ENCODE results near the gene RNF151.
"Not testable (repeated sequence)": the region's sequence is repeated elsewhere in the genome, so short reads cannot be mapped to it uniquely, and the experiment has no call there.

The RNF151 gene, protein sequence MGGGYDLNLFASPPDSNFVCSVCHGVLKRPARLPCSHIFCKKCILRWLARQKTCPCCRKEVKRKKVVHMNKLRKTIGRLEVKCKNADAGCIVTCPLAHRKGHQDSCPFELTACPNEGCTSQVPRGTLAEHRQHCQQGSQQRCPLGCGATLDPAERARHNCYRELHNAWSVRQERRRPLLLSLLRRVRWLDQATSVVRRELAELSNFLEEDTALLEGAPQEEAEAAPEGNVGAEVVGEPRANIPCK

DNA sequence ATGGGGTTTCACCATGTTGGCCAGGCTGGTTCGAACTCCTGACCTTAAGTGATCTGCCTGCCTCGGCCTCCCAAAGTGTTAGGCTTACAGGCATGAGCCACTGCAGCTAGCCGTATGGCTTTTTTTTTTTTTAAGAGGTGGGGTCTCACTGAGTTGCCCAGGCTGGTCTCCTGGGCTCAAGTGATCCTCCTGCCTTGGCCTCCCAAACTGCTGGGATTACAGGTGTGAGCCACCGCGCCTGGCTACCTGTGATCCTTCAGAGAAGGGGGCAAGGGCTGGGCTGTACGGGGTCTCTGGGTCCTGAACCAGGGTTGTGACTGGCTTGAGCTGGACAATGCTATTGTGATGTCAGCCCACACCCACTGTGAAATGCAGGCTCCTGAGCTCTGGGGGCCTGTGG is at the start of gene RNF151:
TSS of gene RNF151 (plus strand) at position 397 of the 400 bp plus-strand sequence. CDS start 26 bp downstream, outside the sequence.
- no peak for DNase-seq

- DNase-seq: no peak
These were observed 49.5 kb upstream of the RNF151 start for GRCh38 chr16:1917056-1917664.

GRCh38 chr16:1917665-1918350 is 48.8 kb upstream of the RNF151 start:
- no peak for DNase-seq

- DNase-seq: no peak
These were observed 48.0 kb upstream of the RNF151 start, which contains the start of gene HS3ST6 for GRCh38 chr16:1918351-1919326. HS3ST6 (minus strand) TSS chr16:1918415; CDS start chr16:1918323, 92 bp downstream.

- DNase-seq: no peak
These were observed 47.2 kb upstream of the RNF151 start for GRCh38 chr16:1919327-1919998.

DNA sequence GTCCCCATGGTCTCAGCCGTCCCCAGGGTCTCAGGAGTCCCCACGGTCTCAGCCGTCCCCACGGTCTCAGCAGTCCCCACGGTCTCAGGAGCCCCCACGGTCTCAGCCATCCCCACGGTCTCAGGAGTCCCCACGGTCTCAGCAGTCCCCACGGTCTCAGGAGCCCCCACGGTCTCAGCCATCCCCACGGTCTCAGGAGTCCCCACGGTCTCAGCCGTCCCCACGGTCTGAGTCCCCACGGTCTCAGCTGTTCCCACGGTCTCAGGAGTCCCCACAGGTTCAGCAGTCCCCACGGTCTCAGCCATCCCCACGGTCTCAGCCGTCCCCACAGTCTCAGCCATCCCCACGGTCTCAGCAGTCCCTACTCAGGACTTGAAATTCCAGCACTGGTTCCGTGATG is 46.5 kb upstream of the RNF151 start:
- not testable (repeated sequence) for DNase-seq

DNA sequence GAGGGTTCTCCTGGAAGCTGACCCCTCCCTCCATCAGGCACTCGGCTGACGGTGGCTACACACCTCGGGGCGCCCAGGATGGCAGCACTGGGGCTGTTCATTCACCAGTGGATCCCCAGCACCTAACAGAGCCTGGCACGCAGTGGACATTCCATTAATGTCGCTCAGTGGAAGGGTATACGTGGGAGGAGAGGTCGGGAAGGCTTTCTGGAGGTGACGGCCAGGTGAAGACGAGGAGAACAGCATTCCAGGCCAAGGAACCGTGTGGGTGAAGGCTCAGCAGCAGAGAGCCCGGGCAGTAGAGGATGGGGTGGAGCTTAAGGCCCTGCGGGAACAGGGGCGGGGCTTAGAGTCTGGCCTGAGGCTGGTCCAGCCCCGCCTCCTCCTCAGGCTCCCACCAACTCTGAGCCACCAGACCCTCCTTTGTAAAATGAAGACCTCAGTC is 45.9 kb upstream of the RNF151 start:
- peak in 1 of 2 experiments; percentile 10 for DNase-seq

GRCh38 chr16:1922357-1922756 is 44.3 kb upstream of the RNF151 start:
- no peak for DNase-seq

DNA sequence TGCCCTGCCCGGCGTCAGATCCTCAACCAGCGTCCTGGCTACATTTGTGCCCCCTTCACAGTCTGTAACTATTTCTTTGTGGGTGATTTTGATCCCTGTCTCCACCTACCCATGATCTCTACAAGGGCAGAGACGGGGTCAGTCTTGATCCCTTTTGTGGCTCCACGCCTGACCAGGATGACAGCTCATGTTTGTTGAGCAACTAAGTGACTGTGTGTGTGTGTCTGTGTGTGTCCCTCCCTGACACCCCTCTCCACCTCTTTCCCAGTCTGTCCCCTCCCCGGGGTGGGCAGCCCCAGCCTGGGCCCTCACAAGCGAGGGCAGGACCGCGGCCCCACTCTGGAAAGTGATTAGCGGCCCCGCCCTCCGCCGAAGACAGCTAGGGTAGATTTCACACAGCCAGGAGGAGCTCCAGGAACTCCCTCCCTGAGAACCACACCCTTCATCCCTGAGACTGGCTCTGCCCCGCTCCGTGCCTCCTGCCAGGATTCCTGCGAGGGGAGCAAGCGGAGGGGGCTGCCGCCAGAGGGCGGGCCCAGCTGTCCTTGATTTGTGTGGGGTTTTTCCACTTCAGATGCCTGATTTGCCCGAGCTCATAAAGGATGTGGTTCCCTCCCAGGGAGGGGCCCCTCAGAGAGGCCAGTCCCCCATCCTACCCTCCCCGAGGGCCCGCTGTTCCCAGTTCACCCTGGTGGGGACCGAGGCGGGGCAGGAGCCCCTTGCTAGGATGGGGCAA is 43.2 kb upstream of the RNF151 start:
- DNase-seq: no peak

- DNase-seq: no peak
These were observed 42.6 kb upstream of the RNF151 start for GRCh38 chr16:1924095-1924494.

DNA sequence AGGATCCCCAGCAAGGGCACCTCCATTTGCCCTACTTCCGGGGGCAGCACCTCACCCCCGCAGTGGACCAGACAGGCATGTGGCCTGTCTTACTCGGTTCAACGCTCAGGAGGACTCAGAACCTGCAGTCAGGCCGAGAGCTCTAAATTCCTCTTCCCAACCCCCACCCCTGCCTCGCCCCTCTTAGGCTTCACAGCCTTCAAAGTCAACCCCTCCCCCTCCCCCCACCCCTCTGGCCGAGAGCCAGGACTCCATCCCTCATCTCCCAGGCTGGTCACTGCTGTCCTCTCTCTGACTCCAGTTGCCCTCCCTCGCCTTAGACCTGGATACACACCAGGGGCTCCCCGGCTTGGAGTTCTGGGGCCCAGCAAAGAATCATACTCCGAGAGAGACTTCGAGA is 40.4 kb upstream of the RNF151 start:
- DNase-seq: no peak

DNA sequence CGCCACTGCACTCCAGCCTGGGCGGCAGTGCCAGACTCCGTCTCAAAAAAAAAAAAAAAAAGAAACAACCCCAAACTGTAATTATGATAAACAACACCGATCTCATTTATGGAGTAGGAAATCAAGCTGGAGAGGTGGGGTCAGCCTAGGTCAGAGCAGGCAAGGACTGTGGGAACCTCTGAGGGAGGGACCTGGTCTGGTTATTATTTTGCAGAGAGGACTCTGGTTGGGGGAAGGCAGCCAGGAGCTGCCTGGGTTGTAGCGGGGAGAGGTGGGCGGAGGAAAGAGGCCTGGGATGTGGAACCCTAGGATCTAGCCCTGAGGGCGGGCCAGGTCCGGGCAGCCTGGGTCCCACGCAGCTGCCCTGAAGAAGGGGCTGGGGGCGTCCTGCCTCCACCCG is 37.6 kb upstream of the RNF151 start:
- no peak for DNase-seq

GRCh38 chr16:1929578-1930337 is 36.9 kb upstream of the RNF151 start:
- peak in 1 of 2 experiments; percentile 56 for DNase-seq

- DNase-seq: no peak
These were observed 36.3 kb upstream of the RNF151 start for GRCh38 chr16:1930338-1930720.

- no peak for DNase-seq
These were observed 34.3 kb upstream of the RNF151 start for GRCh38 chr16:1932050-1933028.

DNA sequence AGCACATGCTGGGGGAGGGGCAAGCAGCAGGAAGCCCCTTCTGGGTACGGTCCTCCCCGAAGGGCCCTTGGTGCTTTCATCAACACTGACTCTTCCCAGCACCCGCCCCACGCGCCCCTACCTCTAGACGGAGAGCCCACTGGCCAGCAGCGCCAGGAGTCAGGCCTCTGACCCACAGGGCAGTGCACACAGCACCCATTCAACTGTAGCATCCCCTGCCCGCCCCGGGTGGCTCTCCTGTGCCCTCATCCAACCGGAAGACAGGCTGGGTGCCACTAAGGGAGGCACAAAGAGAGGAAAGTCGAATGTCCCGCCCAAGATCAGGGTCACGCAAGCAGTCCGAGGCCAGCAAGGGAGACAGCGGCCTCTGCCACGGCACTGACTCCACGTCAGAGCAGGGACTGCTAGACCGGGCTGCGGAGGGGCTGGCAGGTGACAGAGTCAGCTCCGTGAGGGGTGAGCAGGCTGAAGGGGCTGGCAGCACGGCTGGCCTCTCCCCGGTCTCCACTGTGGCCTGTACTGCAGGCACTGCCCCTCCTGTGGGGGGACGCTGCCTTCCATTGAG is 33.5 kb upstream of the RNF151 start:
- DNase-seq: no peak

DNA sequence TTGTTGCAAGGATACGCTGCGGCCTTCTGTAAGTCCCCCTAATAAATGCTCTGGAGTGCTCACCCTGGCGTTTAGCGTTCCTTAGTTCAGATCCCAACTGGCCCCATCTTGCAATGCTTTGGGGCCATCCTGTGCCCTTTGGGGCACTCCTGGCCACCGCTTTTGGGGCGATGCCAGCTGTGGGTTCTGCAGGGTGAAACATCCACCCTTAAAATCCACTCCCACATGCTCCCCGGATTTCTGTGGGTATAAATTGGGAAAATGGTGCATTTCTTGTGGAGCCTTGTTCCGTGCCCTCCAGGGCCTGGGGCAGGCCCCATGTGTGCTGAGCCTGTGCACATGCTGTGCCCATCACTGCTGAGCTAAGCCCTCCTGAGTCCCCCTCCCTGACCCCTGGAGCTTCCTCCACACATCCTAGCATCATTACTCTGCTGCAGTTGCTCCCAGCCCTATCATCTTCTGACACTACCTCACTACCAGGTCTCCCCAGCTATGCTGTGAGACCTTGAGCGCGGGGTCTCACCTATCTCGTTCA is 29.6 kb upstream of the RNF151 start:
- no peak for DNase-seq

GRCh38 chr16:1938316-1938715 is 28.3 kb upstream of the RNF151 start:
- no peak for DNase-seq

DNA sequence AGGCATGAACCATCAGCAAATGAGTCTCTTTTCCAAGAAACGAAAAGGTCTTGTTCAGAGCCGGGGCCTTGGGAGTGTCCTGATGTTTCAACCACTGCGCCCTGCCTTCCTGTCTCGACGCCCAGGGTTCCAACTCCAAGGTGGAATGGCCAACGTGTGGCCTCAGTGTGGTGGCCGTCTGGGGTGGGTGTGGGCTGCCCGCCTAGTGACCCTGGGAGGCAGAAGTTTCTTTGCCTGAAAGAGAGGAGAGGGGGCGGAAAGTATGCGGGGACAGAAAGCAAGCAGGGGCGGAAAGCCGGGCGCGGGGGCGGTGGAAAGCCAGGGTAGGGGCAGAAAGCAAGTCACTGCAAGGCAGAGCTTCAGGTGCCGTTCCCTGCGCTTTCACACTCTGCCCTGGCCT is 27.7 kb upstream of the RNF151 start:
- no peak for DNase-seq

All from SW 1271 (cell line).